GM18519 (cell line): ENCODE measurements around the gene SPPL2B.

Experiments
- ATAC-seq: cut with Tn5 transposase; IDR thresholded peaks from one replicate; pipeline ENCODE4 v1.9.1; 2021; ENCODE audit warnings: mild to moderate bottlenecking, moderate library complexity; ENCODE audit not compliant: unreplicated experiment, low FRiP score

Gene SPPL2B

DNA sequence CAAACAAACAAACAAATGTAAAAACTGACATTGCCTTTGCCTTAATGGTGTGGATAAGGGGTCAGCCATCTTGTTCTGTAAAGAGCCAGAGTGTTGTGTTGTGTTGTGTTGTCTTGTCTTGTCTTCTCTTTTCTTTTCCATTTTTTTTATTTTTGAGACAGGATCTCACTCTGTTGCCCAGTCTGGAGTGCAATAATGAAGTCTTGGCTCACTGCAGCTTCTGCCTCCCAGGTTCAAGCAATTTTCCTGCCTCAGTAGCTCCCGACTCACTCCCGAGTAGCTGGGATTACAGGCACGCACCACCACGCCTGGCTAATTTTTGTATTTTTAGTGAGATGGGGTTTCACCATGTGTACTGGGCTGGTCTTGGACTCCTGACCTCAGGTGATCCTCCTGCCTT is 71.1 kb downstream of the SPPL2B start:
- no peak for ATAC-seq
